Esophagus squamous epithelium (tissue), 5 donors: ENCODE measurements around the gene CLRN3. TPM values are rescaled to one million over a fixed set of nuclear protein-coding genes. Genes with fewer than 3 reads are reported as not detected.

Source experiments
- DNase-seq: peaks from one replicate; lab custom pipeline; 2025; lab: John Stamatoyannopoulos, UW
- H3K27ac ChIP-seq, 4 donors: fragments of 200-600 bp; sonication (generic); one replicate each; pipeline ENCODE4 v1.5.1; 2016 to 2019; ENCODE audit warnings: mild to moderate bottlenecking in 1 of 4
- H3K27me3 ChIP-seq, 4 donors: fragments of 200-600 bp; sonication (generic); 1 replicate in 3 of 4; 2 replicates in 1 of 4; pipeline versions ENCODE4 v1.5.1 to v1.6.0; 2017 to 2021; ENCODE audit warnings: antibody characterized with exemption in 1 of 4
- H3K36me3 ChIP-seq, 3 donors: fragments of 200-600 bp; sonication (generic); one replicate each; pipeline ENCODE4 v1.5.1; 2016 to 2019
- H3K4me1 ChIP-seq, 3 donors: fragments of 200-600 bp; sonication (generic); one replicate each; pipeline ENCODE4 v1.5.1; 2017 to 2019
- H3K4me3 ChIP-seq, 4 donors: fragments of 200-600 bp; sonication (generic); 1 replicate in 3 of 4; 2 replicates in 1 of 4; pipeline ENCODE4 v1.5.1; 2016 to 2019; ENCODE audit warnings: mild to moderate bottlenecking in 2 of 4, moderate library complexity in 1 of 4
- H3K9me3 ChIP-seq, 3 donors: fragments of 200-600 bp; sonication (generic); one replicate each; pipeline ENCODE4 v1.5.1; 2016 to 2019
- CTCF ChIP-seq, 6 experiments: fragments of 450-650 bp in 4 of 6; fragments of 200-600 bp in 2 of 6; sonication (generic) in 2 of 6; IDR thresholded peaks; one replicate each; pipeline ENCODE4 v1.5.1; 2016 to 2019; ENCODE audit warnings: antibody characterized with exemption in 6 of 6, mild to moderate bottlenecking in 4 of 6, moderate library complexity in 4 of 6
- POLR2A ChIP-seq, 4 donors: fragments of 450-650 bp; IDR thresholded peaks; one replicate each; pipeline ENCODE4 v1.6.1; 2017; ENCODE audit warnings: antibody characterized with exemption in 4 of 4, mild to moderate bottlenecking in 4 of 4, moderate library complexity in 3 of 4
- WGBS, 2 donors: methylation state at CpG; one replicate each; pipeline ENCODE4 v1.1.5; 2018; 5-methylcytosine and 5-hydroxymethylcytosine counted together
- intact Hi-C: fragments of 100-400 bp; cut with DNase I; formaldehyde crosslinking; loops from one replicate; pipeline ENCODE4 v1.15.0; 2022
- total RNA-seq, 4 donors: library from RNA; depleted of rRNA; stranded (reverse); fragments of >200 nt; gene quantifications; one replicate each; pipeline ENCODE4 v1.1.0, GENCODE V29; 2016
- donor health status: DM: yes; HTN: yes; CAD: no.

CLRN3 gene
- total RNA-seq, 4 donors from 2014 or later = not detected

- Histone ChIP-seq H3K36me3 (no peaks in the 10 kb centered on the region), H3K4me3 (no peak overlapping the region), H3K27me3 (no peaks in the 10 kb centered on the region), H3K4me1 (no peaks in the 10 kb centered on the region), H3K27ac (no peak overlapping the region), H3K9me3 (no peaks in the 10 kb centered on the region)
- no peak for DNase-seq
- TF ChIP-seq CTCF (IDR thresholded peaks at IDR 0.05) (no peak), POLR2A (IDR thresholded peaks at IDR 0.05) (no peak)
- 78% methylated on average over 5 of the region's 5 CpGs for WGBS, 2 donors
- intact Hi-C loops = no loop called here
These were observed 15.0 kb downstream of the CLRN3 start for GRCh38 chr10:127877699-127878098.

GRCh38 chr10:127877116-127877515 is 15.6 kb downstream of the CLRN3 start:
- peaks cover 0 to 6% (median 0%) of the 10 kb centered on the region in 4 donors for H3K27me3 ChIP-seq
- 86 to 90% methylated on average over 4 of the region's 4 CpGs for WGBS, 2 donors
- TF ChIP-seq POLR2A (IDR thresholded peaks at IDR 0.05) = no peak
- TF ChIP-seq CTCF (IDR thresholded peaks at IDR 0.05) = no peak
- peaks cover 0 to 4% (median 0%) of the 10 kb centered on the region in 3 donors for H3K4me1 ChIP-seq
- H3K27ac ChIP-seq = no peak overlapping the region
- no peak for DNase-seq
- H3K36me3 ChIP-seq = no peaks in the 10 kb centered on the region
- H3K9me3 ChIP-seq = no peaks in the 10 kb centered on the region
- intact Hi-C loops = no loop called here
- H3K4me3 ChIP-seq = no peak overlapping the region

GRCh38 chr10:127875916-127876315 is 16.8 kb downstream of the CLRN3 start:
- Histone ChIP-seq H3K4me1 (peaks cover 0 to 13% (median 0%) of the 10 kb centered on the region in 3 donors), H3K9me3 (no peaks in the 10 kb centered on the region), H3K4me3 (no peak overlapping the region), H3K36me3 (no peaks in the 10 kb centered on the region), H3K27me3 (peaks cover 0 to 10% (median 0%) of the 10 kb centered on the region in 4 donors), H3K27ac (no peak overlapping the region)
- intact Hi-C loops = no loop called here
- no peak for TF ChIP-seq CTCF (IDR thresholded peaks at IDR 0.05)
- no peak for TF ChIP-seq POLR2A (IDR thresholded peaks at IDR 0.05)
- DNase-seq = no peak
- 67 to 83% methylated on average over 5 of the region's 5 CpGs for whole genome bisulfite sequencing, 2 donors

- no peak for DNase-seq
- Histone ChIP-seq H3K27ac (no peak overlapping the region), H3K27me3 (peaks cover 0 to 10% (median 0%) of the 10 kb centered on the region in 4 donors), H3K9me3 (no peaks in the 10 kb centered on the region), H3K4me3 (no peak overlapping the region), H3K4me1 (peaks cover 0 to 13% (median 0%) of the 10 kb centered on the region in 3 donors), H3K36me3 (no peaks in the 10 kb centered on the region)
- 77 to 84% methylated on average over 4 to 5 of the region's 6 CpGs for WGBS, 2 donors
- TF ChIP-seq POLR2A (IDR thresholded peaks at IDR 0.05) (no peak), CTCF (IDR thresholded peaks at IDR 0.05) (no peak)
- intact Hi-C loops = no loop called here
These were observed 17.3 kb downstream of the CLRN3 start for GRCh38 chr10:127875449-127875765.

GRCh38 chr10:127874671-127875448 is 17.9 kb downstream of the CLRN3 start:
- intact Hi-C loops = no loop called here
- no peak for DNase-seq
- Histone ChIP-seq H3K36me3 (no peaks in the 10 kb centered on the region), H3K4me3 (no peak overlapping the region), H3K9me3 (no peaks in the 10 kb centered on the region), H3K27ac (no peak overlapping the region), H3K27me3 (peaks cover 0 to 10% (median 0%) of the 10 kb centered on the region in 4 donors), H3K4me1 (peaks cover 0 to 13% (median 0%) of the 10 kb centered on the region in 3 donors)
- WGBS, 2 donors = 63 to 85% methylated on average over 7 to 8 of the region's 11 CpGs
- no peak for TF ChIP-seq POLR2A (IDR thresholded peaks at IDR 0.05)
- no peak for TF ChIP-seq CTCF (IDR thresholded peaks at IDR 0.05)
